Endothelial cell of umbilical vein (primary cell): ENCODE data around the gene SPAAR. TPM values are rescaled to one million over a fixed set of nuclear protein-coding genes. Genes with fewer than 3 reads are reported as not detected.
A peak's percentile ranks its signal among the peaks of the same experiment; 100 is the strongest.
"Not testable (repeated sequence)": the region's sequence is repeated elsewhere in the genome, so short reads cannot be mapped to it uniquely, and the experiment has no call there.

Experiments
- BruUV-seq: library from RNA; stranded (reverse); fragments of 400-500 nt; replicated peaks from 2 replicates; lab custom pipeline; 2021; lab: Mats Ljungman, UMichigan
- CTCF ChIA-PET: fragments of 300-600, 350-600 bp; sonication (Branson Sonifier 250); formaldehyde crosslinking; loops from one replicate; lab custom pipeline; 2021; ENCODE audit warnings: antibody characterized with exemption, inconsistent platforms; lab: Charles Lee
- POLR2A ChIA-PET: fragments of 300-600, 350-600 bp; sonication (Branson Sonifier 250); formaldehyde crosslinking; loops from one replicate; lab custom pipeline; 2021; ENCODE audit warnings: antibody characterized with exemption, inconsistent platforms; lab: Charles Lee
- DNase-seq: peaks from one replicate; pipeline ENCODE4 v3.0.0-alpha.2; 2011; ENCODE audit warnings: low read depth, low spot score
- FAIRE-seq: peaks from 2 replicates; lab custom pipeline; 2011; peaks lifted over from hg19 to GRCh38; lab: Jason Lieb, UNC
- H2AFZ ChIP-seq: 2 replicates; pipeline ENCODE4 v1.6.0; 2012; ENCODE audit warnings: low read depth, low read length, control low read depth, inconsistent platforms
- H3K27ac ChIP-seq: 2 replicates; pipeline ENCODE4 v1.5.1; 2011; ENCODE audit warnings: low read depth, mild to moderate bottlenecking, control low read depth, low read length, moderate library complexity; ENCODE audit not compliant: insufficient read depth
- H3K27me3 ChIP-seq, 2 experiments: 2 replicates each; pipeline versions ENCODE4 v1.6.0 to v1.6.1; 2011; ENCODE audit warnings: low read length in 2 of 2, mixed read lengths in 1 of 2; ENCODE audit not compliant: control insufficient read depth in 2 of 2, insufficient read depth in 2 of 2
- H3K36me3 ChIP-seq, 2 experiments: 2 replicates in 1 of 2; 3 replicates in 1 of 2; pipeline ENCODE4 v1.5.1; 2011; ENCODE audit warnings: low read length in 2 of 2, mild to moderate bottlenecking in 1 of 2, moderate library complexity in 1 of 2; ENCODE audit not compliant: control insufficient read depth in 2 of 2, insufficient read depth in 2 of 2; ENCODE audit errors: extremely low read depth in 1 of 2
- H3K4me1 ChIP-seq: 3 replicates; pipeline ENCODE4 v1.5.1; 2011; ENCODE audit warnings: mild to moderate bottlenecking, low read length; ENCODE audit not compliant: control insufficient read depth, insufficient read depth; ENCODE audit errors: extremely low read depth
- H3K4me2 ChIP-seq: 2 replicates; pipeline ENCODE4 v1.6.1; 2011; ENCODE audit warnings: low read length, control low read depth, mixed read lengths; ENCODE audit not compliant: insufficient read depth
- H3K4me3 ChIP-seq, 3 experiments: fragments of 200-600 bp in 1 of 3; sonication (generic), shearing (Covaris generic) in 1 of 3; replicated peaks in 1 of 3; 2 replicates each; pipeline ENCODE4 v1.5.1; 2011 to 2016; ENCODE audit warnings: control low read depth in 3 of 3, low read length in 3 of 3, mild to moderate bottlenecking in 2 of 3, inconsistent platforms in 1 of 3, low read depth in 1 of 3, moderate library complexity in 1 of 3; ENCODE audit not compliant: insufficient read depth in 1 of 3
- H3K79me2 ChIP-seq: 2 replicates; pipeline ENCODE4 v1.6.0; 2012; ENCODE audit warnings: low read length, inconsistent platforms; ENCODE audit not compliant: control insufficient read depth, insufficient read depth
- H3K9ac ChIP-seq: replicated peaks from 2 replicates; pipeline ENCODE3; 2011; ENCODE audit warnings: low read length, control low read depth; ENCODE audit not compliant: insufficient read depth; ENCODE audit errors: extremely low read depth
- H3K9me1 ChIP-seq: replicated peaks from 3 replicates; pipeline ENCODE4 v1.6.0; 2011; ENCODE audit warnings: mild to moderate bottlenecking, low read length; ENCODE audit not compliant: control insufficient read depth, insufficient read depth; ENCODE audit errors: extremely low read depth
- H3K9me3 ChIP-seq: replicated peaks from 2 replicates; pipeline ENCODE4 v1.5.1; 2012; ENCODE audit warnings: low read length, inconsistent platforms; ENCODE audit not compliant: control insufficient read depth, insufficient read depth
- H4K20me1 ChIP-seq: replicated peaks from 2 replicates; pipeline ENCODE3; 2011; ENCODE audit warnings: mild to moderate bottlenecking, low read length; ENCODE audit not compliant: control insufficient read depth, insufficient read depth; ENCODE audit errors: extremely low read depth
- EZH2 ChIP-seq: IDR thresholded peaks from 2 replicates; pipeline ENCODE4 v1.6.1; 2012; ENCODE audit warnings: borderline replicate concordance, low read depth, mild to moderate bottlenecking, moderate library complexity, low read length, inconsistent platforms; ENCODE audit not compliant: severe bottlenecking
- FOS ChIP-seq: IDR thresholded peaks from 2 replicates; pipeline ENCODE4 v1.6.1; 2011; ENCODE audit warnings: mild to moderate bottlenecking, low read length, moderate library complexity, borderline replicate concordance; ENCODE audit not compliant: insufficient read depth
- GATA2 ChIP-seq: IDR thresholded peaks from 2 replicates; pipeline ENCODE4 v1.7.0; 2011; ENCODE audit warnings: low read depth, mild to moderate bottlenecking, moderate library complexity, mixed read lengths, low read length; ENCODE audit not compliant: insufficient read length, insufficient read depth
- JUN ChIP-seq: IDR thresholded peaks from 2 replicates; pipeline ENCODE4 v1.6.1; 2011; ENCODE audit warnings: borderline replicate concordance, low read depth; ENCODE audit not compliant: insufficient read length, insufficient read depth
- MYC ChIP-seq: IDR thresholded peaks from one replicate; pipeline ENCODE4 v1.6.1; 2011; ENCODE audit warnings: mild to moderate bottlenecking, low read depth, low read length
- POLR2A ChIP-seq: IDR thresholded peaks from 2 replicates; pipeline ENCODE4 v1.6.1; 2012; ENCODE audit warnings: low read depth, mild to moderate bottlenecking, control low read depth, low read length
- POLR2AphosphoS5 ChIP-seq: IDR thresholded peaks from 2 replicates; pipeline ENCODE4 v1.6.1; 2012; ENCODE audit warnings: low read depth, mild to moderate bottlenecking, control low read depth, low read length, moderate library complexity; ENCODE audit not compliant: insufficient read depth
- dilution Hi-C: fragments of 300-500 bp; cut with MboI; formaldehyde crosslinking; loops from one replicate; pipeline ENCODE4 v1.15.0; 2019; ENCODE audit warnings: low sequenced_read_pairs; ENCODE audit not compliant: extremely low pct_ligation_motif_present
- intact Hi-C: fragments of 100-400 bp; cut with micrococcal nuclease; formaldehyde crosslinking; loops from one replicate; pipeline ENCODE4 v1.10.0; 2022
- polyA plus RNA-seq, 4 experiments: library from polyadenylated mRNA; depleted of rRNA in 3 of 4; stranded (reverse) in 3 of 4; unstranded in 1 of 4; fragments of >200 nt; gene quantifications; 2 replicates each; pipeline versions ENCODE4 v1.2.1 to v1.2.3, GENCODE V29; 2011 to 2012; ENCODE audit warnings: missing spikeins in 1 of 4
- total RNA-seq: library from RNA; stranded (reverse); gene quantifications from 2 replicates; pipeline ENCODE4 v1.2.3, GENCODE V29; 2021
- TF ChIP-seq, protein P1 (sequence below), 2 donors: IDR thresholded peaks; 1 replicate in 1 of 2; 2 replicates in 1 of 2; pipeline ENCODE4 v1.5.1; 2011; ENCODE audit warnings: low read length in 2 of 2, mild to moderate bottlenecking in 2 of 2, moderate library complexity in 2 of 2, control low read depth in 1 of 2, inconsistent platforms in 1 of 2, low read depth in 1 of 2; ENCODE audit not compliant: insufficient read depth in 1 of 2; ENCODE audit errors: extremely low read depth in 1 of 2
- TF ChIP-seq, protein P2 (sequence below): IDR thresholded peaks from 2 replicates; pipeline ENCODE4 v1.6.1; 2011; ENCODE audit not compliant: insufficient read depth, insufficient read length

SPAAR gene
- total and polyA plus RNA-seq, 2 donors (not counting 3 experiments of a cell fraction or from before 2014, with no cell fraction given), result 20.8 to 24.8 TPM

DNA sequence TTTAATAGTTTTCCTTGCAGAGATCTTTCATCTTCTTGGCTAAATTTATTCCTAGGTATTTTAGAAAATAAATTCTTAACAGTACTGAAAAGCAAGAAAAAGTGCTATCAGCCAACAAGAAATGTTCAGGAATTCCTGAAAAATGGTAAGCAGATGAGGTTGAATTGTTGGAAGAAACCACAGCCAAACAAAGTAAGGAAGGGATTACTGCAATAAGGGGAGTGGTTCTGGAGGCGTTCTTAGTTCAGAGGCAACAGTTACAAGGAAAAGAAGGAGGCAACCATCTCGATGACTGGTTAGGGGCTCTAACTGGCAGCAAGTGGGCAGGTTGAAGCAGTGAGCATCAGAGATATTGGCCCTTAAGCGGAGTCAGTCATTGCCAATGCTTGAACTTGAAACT, 26.3 kb upstream of the SPAAR start:
- TF ChIP-seq JUN (no peak), GATA2 (no peak), EZH2 (no peak), FOS (no peak), MYC (no peak), POLR2A (no peak), POLR2AphosphoS5 (no peak)
- TF ChIP-seq, protein P1, sequence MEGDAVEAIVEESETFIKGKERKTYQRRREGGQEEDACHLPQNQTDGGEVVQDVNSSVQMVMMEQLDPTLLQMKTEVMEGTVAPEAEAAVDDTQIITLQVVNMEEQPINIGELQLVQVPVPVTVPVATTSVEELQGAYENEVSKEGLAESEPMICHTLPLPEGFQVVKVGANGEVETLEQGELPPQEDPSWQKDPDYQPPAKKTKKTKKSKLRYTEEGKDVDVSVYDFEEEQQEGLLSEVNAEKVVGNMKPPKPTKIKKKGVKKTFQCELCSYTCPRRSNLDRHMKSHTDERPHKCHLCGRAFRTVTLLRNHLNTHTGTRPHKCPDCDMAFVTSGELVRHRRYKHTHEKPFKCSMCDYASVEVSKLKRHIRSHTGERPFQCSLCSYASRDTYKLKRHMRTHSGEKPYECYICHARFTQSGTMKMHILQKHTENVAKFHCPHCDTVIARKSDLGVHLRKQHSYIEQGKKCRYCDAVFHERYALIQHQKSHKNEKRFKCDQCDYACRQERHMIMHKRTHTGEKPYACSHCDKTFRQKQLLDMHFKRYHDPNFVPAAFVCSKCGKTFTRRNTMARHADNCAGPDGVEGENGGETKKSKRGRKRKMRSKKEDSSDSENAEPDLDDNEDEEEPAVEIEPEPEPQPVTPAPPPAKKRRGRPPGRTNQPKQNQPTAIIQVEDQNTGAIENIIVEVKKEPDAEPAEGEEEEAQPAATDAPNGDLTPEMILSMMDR (IDR thresholded peaks at IDR 0.05; ENCODE audit: extremely low read depth in 1 of 2, insufficient read depth in 1 of 2, low read depth in 1 of 2, low read length in 2 of 2), result no peak
- TF ChIP-seq, protein P2, sequence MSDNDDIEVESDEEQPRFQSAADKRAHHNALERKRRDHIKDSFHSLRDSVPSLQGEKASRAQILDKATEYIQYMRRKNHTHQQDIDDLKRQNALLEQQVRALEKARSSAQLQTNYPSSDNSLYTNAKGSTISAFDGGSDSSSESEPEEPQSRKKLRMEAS, result no peak
- Histone ChIP-seq H3K27ac (no peak overlapping the region), H3K9me1 (no peaks in the 10 kb centered on the region), H3K79me2 (no peaks in the 10 kb centered on the region), H2AFZ (peak overlapping the region; percentile 68), H4K20me1 (peaks cover 3% of the 10 kb centered on the region), H3K9me3 (no peaks in the 10 kb centered on the region), H3K4me1 (peaks cover 5% of the 10 kb centered on the region), H3K27me3 (peaks cover 2 to 17% of the 10 kb centered on the region in 2 experiments), H3K4me2 (no peak overlapping the region), H3K9ac (no peak overlapping the region), H3K36me3 (no peaks in the 10 kb centered on the region), H3K4me3 (no peak overlapping the region)
- no TSS peak for BruUV-seq
- CTCF ChIA-PET, result interaction anchor here (0.8 to 3.0 kb wide), 21 partner anchors 11 to 148 kb away, joined by 3 to 212 read pairs (median 6); partner anchors contain the start of genes FAM221B, HINT2, NPR2 and TMEM8B
- DNase-seq (no peak), FAIRE-seq (no peak)
- intact Hi-C loops (loop anchor here (1.0 to 5.0 kb wide), 4 partner anchors 57 to 236 kb away; no protein-coding TSS in a partner anchor), dilution Hi-C loops (no loop called here)
- POLR2A ChIA-PET, result no interaction called here

DNA sequence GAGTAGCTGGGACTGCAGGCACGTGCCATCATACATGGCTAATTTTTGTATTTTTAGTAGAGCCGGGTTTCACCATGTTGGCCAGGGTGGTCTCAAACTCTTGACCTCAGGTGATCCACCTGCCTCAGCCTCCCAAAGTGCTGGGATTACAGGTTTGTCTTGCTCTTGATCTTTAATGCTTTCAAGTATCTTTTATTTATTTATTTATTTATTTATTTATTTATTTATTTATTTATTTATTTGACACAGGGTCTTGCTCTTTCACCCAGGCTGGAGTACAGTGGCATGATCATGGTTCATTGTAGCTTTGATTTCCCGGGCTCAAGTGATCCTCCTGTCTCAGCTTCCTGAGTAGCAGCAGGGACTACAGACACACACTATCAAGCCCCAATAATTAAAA, 24.4 kb upstream of the SPAAR start:
- DNase-seq, H3K27me3 ChIP-seq, H3K9me1 ChIP-seq, dilution Hi-C loops, H3K4me3 ChIP-seq, H3K36me3 ChIP-seq, H2AFZ ChIP-seq, BruUV-seq, H3K9ac ChIP-seq, H3K4me1 ChIP-seq, H3K4me2 ChIP-seq, H3K9me3 ChIP-seq, H3K27ac ChIP-seq, FAIRE-seq, H4K20me1 ChIP-seq, POLR2A ChIA-PET, H3K79me2 ChIP-seq: not testable (repeated sequence)
- intact Hi-C loops, result loop anchor here (5.0 kb wide), 2 partner anchors 158 to 238 kb away; no protein-coding TSS in a partner anchor
- CTCF ChIA-PET, result interaction anchor here (0.9 kb wide), 1 partner anchor 95 kb away, joined by 3 read pairs; no protein-coding TSS in a partner anchor
